Breast epithelium (tissue), 4 donors: ENCODE measurements around the gene TEX51. TPM values are rescaled to one million over a fixed set of nuclear protein-coding genes. Genes with fewer than 3 reads are reported as not detected.

ENCODE experiments used
- DNase-seq, 2 donors: peaks; one replicate each; pipeline ENCODE4 v3.0.0-alpha.2; 2019; ENCODE audit warnings: low spot score in 2 of 2
- H3K27ac ChIP-seq, 2 donors: fragments of 200-600 bp; sonication (generic) in 1 of 2; one replicate each; pipeline ENCODE4 v1.5.1; 2016 to 2019; ENCODE audit warnings: mild to moderate bottlenecking in 1 of 2
- H3K27me3 ChIP-seq, 2 donors: fragments of 200-600 bp; sonication (generic) in 1 of 2; one replicate each; pipeline versions ENCODE4 v1.5.1 to v1.6.0; 2017 to 2019; ENCODE audit warnings: control low read depth in 1 of 2, mild to moderate bottlenecking in 1 of 2
- H3K36me3 ChIP-seq: fragments of 200-600 bp; one replicate; pipeline ENCODE4 v1.5.1; 2019
- H3K4me1 ChIP-seq, 2 donors: fragments of 200-600 bp; sonication (generic); one replicate each; pipeline ENCODE4 v1.5.1; 2016 to 2019; ENCODE audit warnings: control low read depth in 1 of 2
- H3K4me3 ChIP-seq, 3 donors: fragments of 200-600 bp; sonication (generic); 1 replicate in 2 of 3; 2 replicates in 1 of 3; pipeline ENCODE4 v1.5.1; 2016 to 2019; ENCODE audit warnings: mild to moderate bottlenecking in 3 of 3, moderate library complexity in 2 of 3
- H3K9me3 ChIP-seq, 2 donors: fragments of 200-600 bp; sonication (generic) in 1 of 2; one replicate each; pipeline ENCODE4 v1.5.1; 2016 to 2019; ENCODE audit warnings: control low read depth in 1 of 2
- POLR2A ChIP-seq: fragments of 450-650 bp; IDR thresholded peaks from one replicate; pipeline ENCODE4 v1.6.1; 2016; ENCODE audit warnings: antibody characterized with exemption, mild to moderate bottlenecking, moderate library complexity
- POLR2AphosphoS5 ChIP-seq, 3 donors: sonication (generic); formaldehyde crosslinking; IDR thresholded peaks; one replicate each; pipeline ENCODE4 v1.6.1; 2017; ENCODE audit warnings: antibody characterized with exemption in 3 of 3
- intact Hi-C: fragments of 100-400 bp; cut with DNase I; formaldehyde crosslinking; loops from one replicate; pipeline ENCODE4 v1.15.1; 2023; ENCODE audit warnings: low total_unique reads
- total RNA-seq, 3 donors: library from RNA; depleted of rRNA; stranded (reverse); fragments of >200 nt; gene quantifications; one replicate each; pipeline ENCODE4 v1.1.0, GENCODE V29; 2016
- TF ChIP-seq, protein P1 (sequence below), 3 donors: fragments of 450-650 bp; IDR thresholded peaks; one replicate each; pipeline ENCODE4 v1.5.1; 2016 to 2017; ENCODE audit warnings: antibody characterized with exemption in 3 of 3, mild to moderate bottlenecking in 3 of 3, moderate library complexity in 3 of 3

TEX51 gene
- total RNA-seq, 3 donors from 2014 or later, result not detected

DNA sequence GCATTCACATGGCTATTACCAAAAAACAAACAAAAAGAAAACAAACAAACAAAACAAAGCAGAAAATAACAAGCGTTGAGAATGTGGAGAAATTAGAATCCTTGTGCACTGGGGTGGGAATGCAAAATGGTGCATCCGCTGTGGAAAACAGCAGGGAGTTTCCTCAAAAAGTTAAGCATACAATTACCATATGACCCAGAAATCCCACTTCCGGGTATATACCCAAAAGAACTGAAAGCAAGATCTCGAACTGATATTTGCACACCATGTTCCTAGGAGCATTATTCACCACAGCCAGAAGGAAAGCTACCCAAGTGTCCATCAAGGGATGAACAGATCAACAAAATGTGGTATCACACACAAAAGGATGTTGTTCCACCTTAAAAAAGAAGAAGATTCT is 17.9 kb upstream of the TEX51 start:
- Histone ChIP-seq H3K4me3 (no peak overlapping the region), H3K4me1 (no peaks in the 10 kb centered on the region), H3K9me3 (peaks cover 4 to 5% of the 10 kb centered on the region in 2 donors), H3K36me3 (no peaks in the 10 kb centered on the region), H3K27me3 (no peaks in the 10 kb centered on the region), H3K27ac (no peak overlapping the region)
- no peak for DNase-seq
- intact Hi-C loops, result no loop called here
- TF ChIP-seq POLR2AphosphoS5 (IDR thresholded peaks at IDR 0.05), result no peak
- no peak for TF ChIP-seq POLR2A
- TF ChIP-seq, protein P1, sequence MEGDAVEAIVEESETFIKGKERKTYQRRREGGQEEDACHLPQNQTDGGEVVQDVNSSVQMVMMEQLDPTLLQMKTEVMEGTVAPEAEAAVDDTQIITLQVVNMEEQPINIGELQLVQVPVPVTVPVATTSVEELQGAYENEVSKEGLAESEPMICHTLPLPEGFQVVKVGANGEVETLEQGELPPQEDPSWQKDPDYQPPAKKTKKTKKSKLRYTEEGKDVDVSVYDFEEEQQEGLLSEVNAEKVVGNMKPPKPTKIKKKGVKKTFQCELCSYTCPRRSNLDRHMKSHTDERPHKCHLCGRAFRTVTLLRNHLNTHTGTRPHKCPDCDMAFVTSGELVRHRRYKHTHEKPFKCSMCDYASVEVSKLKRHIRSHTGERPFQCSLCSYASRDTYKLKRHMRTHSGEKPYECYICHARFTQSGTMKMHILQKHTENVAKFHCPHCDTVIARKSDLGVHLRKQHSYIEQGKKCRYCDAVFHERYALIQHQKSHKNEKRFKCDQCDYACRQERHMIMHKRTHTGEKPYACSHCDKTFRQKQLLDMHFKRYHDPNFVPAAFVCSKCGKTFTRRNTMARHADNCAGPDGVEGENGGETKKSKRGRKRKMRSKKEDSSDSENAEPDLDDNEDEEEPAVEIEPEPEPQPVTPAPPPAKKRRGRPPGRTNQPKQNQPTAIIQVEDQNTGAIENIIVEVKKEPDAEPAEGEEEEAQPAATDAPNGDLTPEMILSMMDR (IDR thresholded peaks at IDR 0.05), result no peak

DNA sequence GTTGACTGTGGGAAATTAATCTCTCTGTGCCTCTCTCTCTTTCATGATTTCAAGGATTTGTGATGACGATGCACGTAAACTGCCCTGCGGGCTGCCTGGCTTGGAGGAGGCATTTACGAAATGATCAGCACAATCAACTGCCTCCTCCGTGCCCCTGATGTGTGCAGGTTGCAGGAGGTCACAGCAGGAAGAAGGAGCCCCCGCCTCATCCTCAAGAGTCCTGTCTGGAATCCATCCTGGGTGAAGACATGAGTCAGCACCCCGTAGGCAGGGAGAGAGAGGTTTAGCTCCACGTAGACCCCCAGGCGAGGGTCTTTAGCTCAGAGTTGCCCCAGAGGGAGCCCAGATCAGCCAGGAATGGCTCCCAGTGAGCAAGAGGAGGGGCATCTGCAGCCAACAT is 17.1 kb upstream of the TEX51 start:
- intact Hi-C loops, result no loop called here
- DNase-seq, result peak in 1 of 2 donors; percentile 7
- H3K36me3 ChIP-seq, result no peaks in the 10 kb centered on the region
- H3K27me3 ChIP-seq, result no peaks in the 10 kb centered on the region
- no peak overlapping the region for H3K4me3 ChIP-seq
- no peaks in the 10 kb centered on the region for H3K4me1 ChIP-seq
- H3K9me3 ChIP-seq, result no peaks in the 10 kb centered on the region
- TF ChIP-seq, protein P1 (IDR thresholded peaks at IDR 0.05), result no peak
- TF ChIP-seq POLR2A, result no peak
- no peak for TF ChIP-seq POLR2AphosphoS5 (IDR thresholded peaks at IDR 0.05)
- H3K27ac ChIP-seq, result no peak overlapping the region

- no peak overlapping the region for H3K4me3 ChIP-seq
- intact Hi-C loops, result no loop called here
- H3K27me3 ChIP-seq, result no peaks in the 10 kb centered on the region
- no peaks in the 10 kb centered on the region for H3K9me3 ChIP-seq
- H3K36me3 ChIP-seq, result no peaks in the 10 kb centered on the region
- TF ChIP-seq POLR2A, result no peak
- TF ChIP-seq, protein P1 (IDR thresholded peaks at IDR 0.05), result no peak
- H3K4me1 ChIP-seq, result no peaks in the 10 kb centered on the region
- no peak for DNase-seq
- no peak overlapping the region for H3K27ac ChIP-seq
Measured at GRCh38 chr2:126882181-126882580, 16.5 kb upstream of the TEX51 start.

GRCh38 chr2:126882736-126883665 is 15.7 kb upstream of the TEX51 start:
- H3K27ac ChIP-seq, result no peak overlapping the region
- H3K36me3 ChIP-seq, result no peaks in the 10 kb centered on the region
- no peaks in the 10 kb centered on the region for H3K27me3 ChIP-seq
- no peaks in the 10 kb centered on the region for H3K9me3 ChIP-seq
- no peak for TF ChIP-seq POLR2AphosphoS5 (IDR thresholded peaks at IDR 0.05)
- TF ChIP-seq, protein P1 (IDR thresholded peaks at IDR 0.05), result no peak
- TF ChIP-seq POLR2A, result no peak
- H3K4me1 ChIP-seq, result no peaks in the 10 kb centered on the region
- intact Hi-C loops, result no loop called here
- DNase-seq, result peak in 1 of 2 donors; percentile 15
- no peak overlapping the region for H3K4me3 ChIP-seq

DNA sequence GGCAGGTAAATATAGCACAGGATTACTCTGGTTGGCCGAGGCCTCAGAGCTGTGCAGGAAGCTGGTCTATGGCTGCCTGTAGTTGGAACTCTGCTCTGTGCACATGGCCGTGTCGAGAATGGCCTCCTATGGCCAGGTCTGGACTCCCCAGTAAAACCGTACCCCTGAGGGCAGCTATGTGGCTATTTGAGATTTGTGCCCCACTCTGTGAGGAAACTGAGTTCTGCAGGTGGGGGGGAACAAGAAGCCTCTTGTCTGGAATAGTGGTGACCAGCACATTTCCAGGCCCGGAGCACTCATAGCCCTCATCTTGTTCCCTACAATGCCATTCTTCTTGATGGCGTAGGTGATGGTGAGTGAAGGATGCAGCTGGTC is 15.0 kb upstream of the TEX51 start:
- TF ChIP-seq POLR2A (no peak), POLR2AphosphoS5 (IDR thresholded peaks at IDR 0.05) (no peak)
- TF ChIP-seq, protein P1 (IDR thresholded peaks at IDR 0.05), result no peak
- no peak overlapping the region for H3K4me3 ChIP-seq
- peak in 1 of 2 donors; percentile 7 for DNase-seq
- intact Hi-C loops, result no loop called here
- no peaks in the 10 kb centered on the region for H3K4me1 ChIP-seq
- H3K9me3 ChIP-seq, result no peaks in the 10 kb centered on the region
- no peaks in the 10 kb centered on the region for H3K36me3 ChIP-seq
- no peaks in the 10 kb centered on the region for H3K27me3 ChIP-seq
- no peak overlapping the region for H3K27ac ChIP-seq
